Head of caudate nucleus (tissue), 42 donors: ENCODE data around the gene MOSMO.
"Not testable (repeated sequence)": the region's sequence is repeated elsewhere in the genome, so short reads cannot be mapped to it uniquely, and the experiment has no call there.

Experiments used
- DNase-seq, 42 donors: peaks; one replicate each; pipeline versions ENCODE4 v3.0.0 to v3.0.0-alpha.2; 2020 to 2021; ENCODE audit warnings: mixed read lengths in 7 of 42
- intact Hi-C: fragments of 100-400 bp; cut with DNase I; formaldehyde crosslinking; loops from one replicate; pipeline ENCODE4 v1.15.0; 2022

The MOSMO gene

DNA sequence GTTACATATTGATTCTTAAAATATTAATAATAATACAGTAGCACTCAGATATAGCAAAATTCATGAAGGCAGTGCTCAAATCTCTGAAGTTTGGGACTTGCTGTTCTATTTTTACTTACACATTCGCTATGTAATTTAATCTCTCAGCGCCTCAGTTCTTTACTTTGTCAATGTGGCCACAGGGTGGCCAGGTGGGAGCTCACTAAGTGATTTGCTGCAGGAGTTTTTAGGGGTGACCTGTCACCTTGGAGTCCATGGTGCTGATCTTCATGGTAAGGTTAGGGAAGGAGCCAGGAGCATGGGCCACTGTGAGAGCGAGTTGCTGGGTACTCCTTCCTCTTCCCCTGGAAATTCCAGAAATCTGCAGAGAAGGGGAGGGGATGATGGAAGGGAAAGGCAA is 112.5 kb downstream of the MOSMO start:
- intact Hi-C loops = no loop called here
- DNase-seq = no peak

DNA sequence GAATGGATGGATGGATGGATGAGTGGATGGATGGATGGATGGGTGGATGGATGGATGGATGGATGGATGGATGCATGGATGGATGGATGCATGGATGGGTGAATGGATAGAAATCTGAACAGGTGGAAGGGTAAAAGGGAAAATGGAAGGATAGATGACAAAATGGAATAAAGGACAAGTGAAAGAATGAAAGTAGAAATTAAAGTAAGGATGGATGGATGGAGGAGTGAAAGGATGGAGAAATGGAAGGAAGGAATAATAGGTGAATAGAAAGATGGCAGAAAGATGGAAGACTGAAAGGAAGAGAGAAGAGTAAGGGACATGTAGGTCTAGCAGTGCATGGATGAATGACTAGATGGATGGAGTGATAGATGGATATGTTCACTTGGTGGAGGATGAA is 114.3 kb downstream of the MOSMO start:
- intact Hi-C loops = no loop called here
- DNase-seq = no peak

- intact Hi-C loops = no loop called here
- DNase-seq = no peak
These were observed 115.2 kb downstream of the MOSMO start for GRCh38 chr16:22123146-22123545.

- intact Hi-C loops = no loop called here
- no peak for DNase-seq
These were observed 116.0 kb downstream of the MOSMO start for GRCh38 chr16:22123759-22124490.

GRCh38 chr16:22124583-22125284 is 116.8 kb downstream of the MOSMO start:
- no peak for DNase-seq
- intact Hi-C loops = no loop called here

DNA sequence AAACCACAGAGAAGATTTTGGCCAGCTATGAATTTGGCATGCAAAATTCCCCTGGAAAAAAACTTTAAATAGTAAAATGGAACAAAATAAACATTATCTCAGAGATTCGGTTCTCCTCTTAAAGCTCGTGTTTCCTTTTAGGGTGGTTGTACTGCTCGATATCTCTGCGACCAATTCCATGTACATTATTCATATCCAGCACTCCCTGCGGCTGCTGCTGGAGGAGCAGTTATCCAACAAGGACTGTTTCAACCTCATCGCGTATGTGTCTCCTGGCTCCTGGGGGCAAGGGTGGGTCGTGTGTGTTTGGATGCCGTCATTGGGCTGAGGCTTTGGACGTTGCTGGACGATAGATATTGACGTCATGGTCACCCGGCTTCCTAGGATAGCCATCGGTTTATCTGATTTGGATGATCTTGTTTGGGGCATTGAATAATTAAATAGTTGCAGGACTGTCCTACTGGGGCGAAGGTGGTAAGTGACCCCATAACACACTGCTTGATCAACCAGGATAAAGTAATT is 118.2 kb downstream of the MOSMO start:
- intact Hi-C loops = no loop called here
- no peak for DNase-seq

DNA sequence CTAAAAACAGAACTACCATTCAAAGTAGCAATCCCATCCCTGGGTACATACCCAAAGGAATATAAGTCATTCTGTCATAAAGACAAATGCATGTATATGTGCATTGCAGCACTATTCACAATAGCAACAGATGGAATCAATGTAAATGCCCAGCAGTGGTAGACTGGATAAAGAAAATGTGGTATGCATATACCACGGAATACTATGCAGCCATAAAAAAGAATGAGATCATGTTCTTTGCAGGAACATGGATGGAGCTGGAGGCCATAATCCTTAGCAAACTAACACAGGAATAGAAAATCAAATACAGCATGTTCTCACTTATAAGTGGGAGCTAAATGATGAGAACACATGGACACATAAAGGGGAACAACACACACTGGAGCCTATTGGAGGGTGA is 120.6 kb downstream of the MOSMO start:
- intact Hi-C loops, DNase-seq: not testable (repeated sequence)

GRCh38 chr16:22130528-22130927 is 122.6 kb downstream of the MOSMO start:
- no peak for DNase-seq
- intact Hi-C loops = no loop called here

GRCh38 chr16:22132801-22133200 is 124.9 kb downstream of the MOSMO start:
- DNase-seq = no peak
- intact Hi-C loops = no loop called here
